Measurements from ENCODE around the gene ASCC3.

Gene ASCC3

DNA sequence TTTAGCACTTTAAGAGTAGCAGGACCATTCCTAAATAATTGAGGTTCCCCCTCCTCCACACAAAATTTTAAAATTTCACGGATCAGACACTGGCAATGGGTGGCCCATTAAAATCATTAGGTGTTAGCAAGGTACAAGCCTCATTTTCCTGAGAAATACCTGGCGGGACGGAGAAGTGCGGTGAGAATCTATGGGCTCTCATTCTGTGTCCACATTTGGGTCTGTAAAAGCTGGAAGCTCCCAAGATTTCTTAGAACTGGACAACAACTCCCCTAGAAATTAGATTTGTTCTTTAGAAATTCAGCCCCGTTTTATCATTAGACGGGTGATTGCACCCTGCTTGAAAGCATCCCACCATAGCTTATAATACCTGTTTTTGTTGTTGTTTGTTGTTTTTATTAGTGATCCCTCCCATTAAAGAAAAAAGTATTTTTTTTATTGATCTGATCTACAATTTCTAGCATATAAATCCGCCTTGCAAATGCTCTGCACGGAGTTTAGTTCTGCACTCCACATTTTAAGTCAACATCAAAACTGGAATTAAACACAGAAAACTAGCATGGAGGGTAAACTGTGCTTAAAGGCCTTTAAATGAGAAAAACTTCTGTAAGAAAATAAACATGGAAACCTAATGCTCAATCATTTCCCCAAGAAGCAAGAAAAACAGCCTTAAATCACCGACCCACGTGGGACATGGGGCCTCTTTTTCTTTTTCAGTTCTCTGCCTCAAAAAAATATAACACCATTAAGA lies 422.1 kb downstream of the ASCC3 start:
- Mint-ChIP-seq H3K9me3 (peaks cover 19% of the 10 kb centered on the region), H3K27me3 (peaks cover 35% of the 10 kb centered on the region), H3K27ac (no peak overlapping the region), H3K4me1 (ENCODE audit: low read depth) (peaks cover 13% of the 10 kb centered on the region), H3K36me3 (ENCODE audit: low read depth) (no peaks in the 10 kb centered on the region), H3K4me3 (no peak overlapping the region)
- DNase-seq, result no peak
